CD4-positive, alpha-beta T cell treated with Interleukin-17A for 1 hour (primary cell): ENCODE results near the gene ANXA1.
"Not testable (repeated sequence)": the region's sequence is repeated elsewhere in the genome, so short reads cannot be mapped to it uniquely, and the experiment has no call there.

ENCODE experiments used
- DNase-seq: peaks from one replicate; pipeline ENCODE4 v3.0.0-alpha.2; 2020

Gene ANXA1

DNA sequence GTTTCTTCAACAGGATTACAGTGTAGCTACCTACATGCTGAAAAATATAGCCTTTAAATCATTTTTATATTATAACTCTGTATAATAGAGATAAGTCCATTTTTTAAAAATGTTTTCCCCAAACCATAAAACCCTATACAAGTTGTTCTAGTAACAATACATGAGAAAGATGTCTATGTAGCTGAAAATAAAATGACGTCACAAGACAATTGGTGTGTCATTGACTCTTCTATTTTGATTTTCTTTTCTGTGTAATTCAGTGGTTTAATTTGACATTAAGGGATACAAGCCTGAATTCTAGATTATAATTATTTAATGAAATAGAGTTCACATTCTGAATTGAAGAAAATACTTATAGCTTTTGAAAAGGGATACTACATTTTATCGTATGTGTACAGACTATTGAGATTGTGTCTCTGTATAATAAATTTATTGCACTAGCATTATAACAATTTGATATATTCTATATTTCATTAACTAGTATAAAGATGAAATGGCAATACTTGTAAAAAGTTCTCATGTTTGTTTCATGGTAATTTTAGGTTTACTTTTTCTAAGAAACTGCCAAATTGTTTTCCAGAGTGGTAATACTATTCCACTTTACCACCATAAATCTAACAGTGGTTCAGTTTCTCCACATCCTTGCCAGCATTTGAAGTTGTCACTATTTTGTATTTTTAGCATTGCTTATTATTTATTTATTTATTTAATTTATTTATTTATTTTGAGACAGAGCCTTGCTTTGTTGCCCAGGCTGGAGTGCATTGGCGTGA lies 18.7 kb downstream of the ANXA1 start:
- DNase-seq = peak; percentile 48

DNA sequence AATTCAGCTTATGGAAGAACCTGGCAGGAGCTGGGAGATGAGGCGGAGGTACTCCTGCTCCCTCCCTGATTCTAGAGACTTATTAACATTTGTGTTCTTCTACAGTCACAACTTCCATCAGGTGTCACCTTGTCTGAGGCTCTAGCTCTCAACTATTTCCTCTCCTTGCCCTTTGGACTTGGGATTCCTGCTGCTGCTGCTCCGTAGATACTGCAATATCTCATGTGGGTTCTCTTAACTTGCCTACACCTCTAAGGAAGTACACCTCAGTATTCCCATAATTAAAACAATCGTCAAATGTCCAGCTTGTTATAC lies 21.2 kb downstream of the ANXA1 start:
- no peak for DNase-seq

- peak; percentile 58 for DNase-seq
Measured at GRCh38 chr9:73173557-73174329, 22.1 kb downstream of the ANXA1 start.

- DNase-seq = peak; percentile 55
Measured at GRCh38 chr9:73174330-73174980, 22.8 kb downstream of the ANXA1 start.

DNA sequence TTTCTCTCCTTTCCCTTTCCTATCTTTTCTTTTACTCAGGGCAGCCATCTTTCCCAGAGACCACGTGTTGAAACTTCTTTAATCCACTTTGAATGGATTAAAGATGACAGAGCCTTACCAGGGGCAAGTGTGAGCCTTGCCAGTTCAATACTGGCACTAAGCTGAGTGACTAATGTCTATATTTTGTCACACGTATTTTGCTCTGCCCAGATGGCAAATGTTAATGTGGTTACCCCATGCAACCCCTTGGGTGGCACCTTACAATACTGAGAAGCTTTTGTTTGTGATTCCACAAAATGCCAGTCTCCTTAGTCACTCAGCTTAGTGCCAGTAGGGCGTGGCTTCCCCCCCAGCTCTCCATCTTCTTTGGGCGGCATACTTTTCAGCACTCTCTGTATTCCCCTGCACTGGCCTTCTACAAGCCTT lies 24.8 kb downstream of the ANXA1 start:
- DNase-seq = peak; percentile 43

- DNase-seq = no peak
Measured at GRCh38 chr9:73178044-73178443, 26.4 kb downstream of the ANXA1 start.

DNA sequence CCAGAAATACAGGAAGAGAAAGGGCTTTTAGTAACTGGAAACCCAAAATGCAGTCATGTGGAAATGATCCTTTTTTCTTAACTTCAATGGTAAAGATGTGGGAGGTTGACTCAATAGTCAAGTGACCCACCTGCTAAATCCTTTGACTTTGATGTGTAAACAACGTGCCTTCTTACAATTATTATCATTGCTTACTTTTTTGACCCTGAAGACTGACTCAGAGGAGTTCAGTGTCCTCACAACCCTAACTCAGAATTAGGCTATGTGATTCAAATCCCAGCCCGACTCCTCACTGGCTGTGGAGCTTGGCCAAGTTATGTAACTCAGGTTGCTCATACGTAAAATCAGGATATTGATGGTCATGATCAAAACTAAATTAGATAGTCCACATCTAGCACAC lies 27.9 kb downstream of the ANXA1 start:
- DNase-seq = no peak

DNA sequence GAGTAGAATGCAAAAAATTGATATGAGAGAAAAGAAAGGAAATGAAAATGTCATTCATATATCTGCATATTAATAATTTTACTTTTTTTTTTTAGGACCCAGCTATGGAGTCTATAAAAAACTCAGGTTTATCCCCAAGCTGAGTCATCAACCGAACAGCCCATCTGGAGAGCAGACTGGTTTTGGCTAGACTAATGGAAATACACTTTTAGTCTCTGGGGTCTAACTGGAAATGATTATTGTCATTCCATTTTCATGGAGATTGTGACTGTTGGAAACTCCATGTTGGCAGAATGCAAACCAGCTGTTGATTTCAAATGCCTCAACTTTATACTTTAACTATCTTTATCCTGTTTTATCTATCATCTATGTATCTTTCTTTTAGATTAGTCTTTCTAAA lies 28.7 kb downstream of the ANXA1 start:
- no peak for DNase-seq

GRCh38 chr9:73182928-73183327 lies 31.3 kb downstream of the ANXA1 start:
- DNase-seq = no peak

- no peak for DNase-seq
Measured at GRCh38 chr9:73183428-73183827, 31.8 kb downstream of the ANXA1 start.

- DNase-seq = peak; percentile 65
Measured at GRCh38 chr9:73183917-73184861, 32.5 kb downstream of the ANXA1 start.

DNA sequence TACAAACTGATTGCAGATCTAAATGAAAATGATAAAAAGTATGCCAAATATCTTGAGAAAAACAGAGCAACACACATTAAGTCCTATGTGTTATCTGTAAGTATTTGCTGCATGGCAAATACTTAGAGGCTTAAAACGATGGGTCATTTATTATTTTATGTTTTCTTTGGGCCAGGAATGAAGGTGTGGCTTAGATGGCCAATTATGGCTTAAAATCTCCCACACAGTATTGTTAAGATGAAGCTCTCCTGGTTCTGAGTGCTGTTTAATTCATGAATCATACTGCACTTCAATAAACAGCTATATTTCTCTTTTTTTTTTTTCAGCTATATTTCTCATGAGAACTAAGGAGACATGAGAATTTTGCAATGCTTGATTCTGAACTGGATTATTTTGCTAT lies 39.4 kb downstream of the ANXA1 start:
- not testable (repeated sequence) for DNase-seq

- no peak for DNase-seq
Measured at GRCh38 chr9:73194284-73194683, 42.6 kb downstream of the ANXA1 start.

DNA sequence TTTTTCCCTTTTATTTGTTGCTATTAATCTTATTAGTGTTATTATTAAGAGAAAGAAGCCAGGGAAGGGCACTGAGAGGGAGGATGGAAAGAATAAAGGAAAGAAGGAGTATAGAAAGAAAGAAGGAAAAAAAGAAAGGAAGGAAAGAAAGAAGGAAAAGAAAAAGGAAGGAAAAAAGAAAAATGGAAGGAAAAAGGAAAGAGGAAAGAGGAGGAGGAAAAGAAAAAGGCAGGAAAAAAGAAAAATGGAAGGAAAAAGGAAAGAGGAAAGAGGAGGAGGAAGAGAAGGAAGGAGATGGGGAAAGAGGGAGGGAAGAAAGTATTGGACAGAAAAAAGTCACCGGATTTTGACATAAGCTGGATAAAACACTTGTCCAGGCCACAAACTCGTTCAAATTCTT lies 47.8 kb downstream of the ANXA1 start:
- no peak for DNase-seq

GRCh38 chr9:73199886-73200285 lies 48.2 kb downstream of the ANXA1 start:
- DNase-seq = no peak

GRCh38 chr9:73200694-73201452 lies 49.2 kb downstream of the ANXA1 start:
- peak; percentile 39 for DNase-seq

DNA sequence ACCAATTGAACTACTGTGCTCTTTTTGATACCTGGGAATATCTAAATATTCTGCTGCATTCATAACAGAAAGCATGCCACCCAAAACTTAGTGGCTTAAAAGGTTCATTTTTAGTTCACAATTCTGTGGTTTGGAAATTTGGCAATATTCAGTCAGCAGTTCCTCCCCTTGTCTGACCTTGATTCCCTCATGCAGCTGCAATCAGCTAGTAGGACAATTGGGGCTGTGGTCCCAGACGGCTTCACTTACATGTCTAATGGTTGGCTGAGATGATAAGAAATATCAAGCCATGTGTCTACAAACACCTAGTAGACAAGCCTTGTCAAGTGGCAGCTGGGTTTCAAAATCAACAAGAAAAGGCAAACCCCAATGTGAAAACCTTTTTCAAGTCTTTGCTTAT lies 51.3 kb downstream of the ANXA1 start:
- no peak for DNase-seq

- no peak for DNase-seq
Measured at GRCh38 chr9:73204936-73205335, 53.3 kb downstream of the ANXA1 start.

- no peak for DNase-seq
Measured at GRCh38 chr9:73206851-73207250, 55.2 kb downstream of the ANXA1 start.

DNA sequence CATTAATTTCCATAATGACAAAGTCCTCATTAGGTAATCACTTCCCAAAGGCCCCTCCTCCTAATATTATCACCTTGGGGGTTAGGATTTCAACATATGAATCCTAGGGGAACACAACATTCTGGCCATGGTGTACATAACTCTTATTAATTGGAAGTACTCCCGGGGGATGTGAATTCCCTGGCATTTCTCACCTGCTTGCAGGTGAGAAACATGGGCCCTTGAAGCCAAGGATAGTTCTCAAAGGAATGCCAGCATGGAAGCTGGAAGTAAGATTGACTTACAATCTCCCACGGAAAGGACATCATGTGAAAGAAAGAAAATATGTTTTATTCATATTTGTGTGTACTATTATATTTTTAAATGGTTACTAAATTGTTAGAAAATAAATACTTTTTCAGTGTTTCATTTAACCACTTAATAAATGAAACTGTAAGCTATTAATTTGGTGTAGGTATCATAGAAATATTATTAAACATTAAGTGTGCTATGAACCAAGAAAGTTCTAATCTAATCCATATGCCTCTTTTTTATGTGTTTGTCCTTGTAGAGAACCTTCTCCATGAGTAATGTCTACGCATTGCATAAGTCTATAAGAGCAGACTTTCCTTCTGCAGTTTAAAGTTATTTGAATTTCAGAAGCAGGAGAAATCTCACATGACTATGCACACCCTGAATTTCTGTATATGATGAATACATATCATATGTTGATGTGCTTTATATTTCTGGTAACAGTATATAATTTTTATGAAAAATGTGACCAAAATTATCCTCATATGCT lies 59.4 kb downstream of the ANXA1 start:
- DNase-seq = no peak

- DNase-seq = no peak
Measured at GRCh38 chr9:73213300-73213699, 61.6 kb downstream of the ANXA1 start.
